ENCODE measurements around the gene NEK1.

The NEK1 gene

DNA sequence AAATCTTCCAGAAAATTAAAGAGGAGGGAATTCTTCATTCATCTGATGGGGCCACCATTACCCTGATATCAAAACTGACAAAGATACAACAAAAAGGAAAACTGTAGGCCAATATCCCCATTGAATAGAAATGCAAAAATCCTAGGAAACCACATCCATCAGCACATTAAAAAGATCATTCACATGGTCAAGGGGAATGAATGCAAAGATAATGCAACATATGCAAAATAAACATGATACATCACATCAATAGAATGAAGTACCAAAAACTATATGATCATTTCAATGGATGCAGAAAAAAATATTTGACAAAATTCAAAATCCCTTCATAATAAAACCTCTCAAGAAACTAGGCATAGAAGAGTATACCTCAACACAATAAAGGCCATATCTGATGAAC, 232.7 kb downstream of the NEK1 start:
- TF ChIP-seq CTCF (IDR thresholded peaks at IDR 0.05; ENCODE audit: low read depth, low read length): no peak
- in situ Hi-C loops (cut with HindIII; ENCODE audit: low sequenced_read_pairs): no loop called here
- H3K4me3 ChIP-seq (ENCODE audit: low read depth, low read length): no peak overlapping the region
- no peak for DNase-seq (ENCODE audit: low read depth, low spot score)

GRCh38 chr4:169377367-169377766, 235.0 kb downstream of the NEK1 start:
- no peak for DNase-seq (ENCODE audit: low read depth, low spot score)
- H3K4me3 ChIP-seq (ENCODE audit: low read depth, low read length): no peak overlapping the region
- in situ Hi-C loops (cut with HindIII; ENCODE audit: low sequenced_read_pairs): no loop called here
- no peak for TF ChIP-seq CTCF (IDR thresholded peaks at IDR 0.05; ENCODE audit: low read depth, low read length)

DNA sequence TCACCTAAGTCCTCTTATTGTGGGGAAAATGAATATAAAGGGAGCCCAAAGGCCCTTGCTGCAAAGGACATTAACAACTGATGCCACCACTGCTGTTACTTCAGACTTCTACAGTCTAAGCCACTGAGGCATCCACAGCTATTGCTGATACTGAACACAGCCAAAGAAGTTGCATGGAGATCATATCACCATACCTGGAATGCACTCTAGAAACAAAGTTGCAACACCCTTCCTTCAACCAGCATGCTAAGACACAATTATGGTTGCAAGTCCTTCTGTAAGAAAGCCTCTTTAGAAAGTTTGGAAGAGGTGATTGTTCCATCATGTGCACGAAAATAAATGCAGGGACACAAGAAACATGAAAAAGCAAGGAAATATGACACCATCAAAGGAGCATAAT, 236.0 kb downstream of the NEK1 start:
- no peak overlapping the region for H3K4me3 ChIP-seq (ENCODE audit: low read depth, low read length)
- in situ Hi-C loops (cut with HindIII; ENCODE audit: low sequenced_read_pairs): no loop called here
- DNase-seq (ENCODE audit: low read depth, low spot score): no peak
- no peak for TF ChIP-seq CTCF (IDR thresholded peaks at IDR 0.05; ENCODE audit: low read depth, low read length)

DNA sequence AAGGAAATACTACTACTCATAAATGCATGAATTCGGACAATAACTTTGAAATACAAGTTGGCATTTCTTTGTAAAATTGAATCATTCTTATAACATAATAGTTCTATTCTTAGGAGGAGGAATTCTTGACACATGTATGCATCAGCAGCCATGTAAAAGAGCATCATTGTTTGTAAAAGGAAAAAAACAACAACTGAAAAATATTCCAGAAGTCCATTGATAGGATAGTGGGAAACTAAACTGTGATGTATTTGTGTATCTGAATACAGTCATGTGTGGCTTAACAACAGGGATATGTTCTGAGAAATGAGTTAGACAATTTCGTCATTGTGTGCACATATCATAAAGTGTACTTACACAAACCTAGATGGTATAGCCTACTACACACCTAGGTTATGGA, 239.6 kb downstream of the NEK1 start:
- H3K4me3 ChIP-seq (ENCODE audit: low read depth, low read length): no peak overlapping the region
- DNase-seq (ENCODE audit: low read depth, low spot score): no peak
- in situ Hi-C loops (cut with HindIII; ENCODE audit: low sequenced_read_pairs): no loop called here
- TF ChIP-seq CTCF (IDR thresholded peaks at IDR 0.05; ENCODE audit: low read depth, low read length): no peak

- in situ Hi-C loops (cut with HindIII; ENCODE audit: low sequenced_read_pairs): no loop called here
- no peak for TF ChIP-seq CTCF (IDR thresholded peaks at IDR 0.05; ENCODE audit: low read depth, low read length)
- DNase-seq (ENCODE audit: low read depth, low spot score): no peak
- H3K4me3 ChIP-seq (ENCODE audit: low read depth, low read length): no peak overlapping the region
These were observed 242.7 kb downstream of the NEK1 start for GRCh38 chr4:169369634-169370033.

GRCh38 chr4:169367826-169368225, 244.6 kb downstream of the NEK1 start:
- in situ Hi-C loops (cut with HindIII; ENCODE audit: low sequenced_read_pairs): no loop called here
- TF ChIP-seq CTCF (IDR thresholded peaks at IDR 0.05; ENCODE audit: low read depth, low read length): no peak
- DNase-seq (ENCODE audit: low read depth, low spot score): no peak
- no peak overlapping the region for H3K4me3 ChIP-seq (ENCODE audit: low read depth, low read length)

- TF ChIP-seq CTCF (IDR thresholded peaks at IDR 0.05; ENCODE audit: low read depth, low read length): no peak
- H3K4me3 ChIP-seq (ENCODE audit: low read depth, low read length): no peak overlapping the region
- no peak for DNase-seq (ENCODE audit: low read depth, low spot score)
- in situ Hi-C loops (cut with HindIII; ENCODE audit: low sequenced_read_pairs): no loop called here
These were observed 245.6 kb downstream of the NEK1 start for GRCh38 chr4:169366821-169367220.

Measured in astrocyte of the spinal cord (primary cell).